Ureter (tissue), 1 donor: ENCODE results near the gene GRIN2A. TPM values are rescaled to one million over a fixed set of nuclear protein-coding genes. Genes with fewer than 3 reads are reported as not detected.

Experiments
- DNase-seq: peaks from one replicate; pipeline ENCODE4 v3.0.0-alpha.2; 2020; ENCODE audit warnings: low spot score
- total RNA-seq: library from RNA; stranded (reverse); gene quantifications from one replicate; pipeline ENCODE4 v1.2.4, GENCODE V29; 2023
- donor health status: DM: yes; HTN: yes; CAD: no.

Gene GRIN2A
- total RNA-seq, 1 donor from 2014 or later = 0.81 TPM

GRCh38 chr16:10130538-10130937 lies 51.7 kb downstream of the GRIN2A start:
- no peak for DNase-seq

GRCh38 chr16:10128397-10129258 lies 53.6 kb downstream of the GRIN2A start:
- DNase-seq = no peak

- no peak for DNase-seq
These were observed 55.5 kb downstream of the GRIN2A start for GRCh38 chr16:10126686-10127085.

- no peak for DNase-seq
These were observed 59.1 kb downstream of the GRIN2A start for GRCh38 chr16:10123141-10123540.

GRCh38 chr16:10122546-10122945 lies 59.7 kb downstream of the GRIN2A start:
- DNase-seq = no peak

GRCh38 chr16:10121897-10122425 lies 60.3 kb downstream of the GRIN2A start:
- no peak for DNase-seq

GRCh38 chr16:10121491-10121890 lies 60.7 kb downstream of the GRIN2A start:
- no peak for DNase-seq

GRCh38 chr16:10120953-10121352 lies 61.3 kb downstream of the GRIN2A start:
- DNase-seq = no peak

- no peak for DNase-seq
These were observed 67.8 kb downstream of the GRIN2A start for GRCh38 chr16:10114409-10114808.

GRCh38 chr16:10113248-10113647 lies 69.0 kb downstream of the GRIN2A start:
- no peak for DNase-seq

- no peak for DNase-seq
These were observed 70.2 kb downstream of the GRIN2A start for GRCh38 chr16:10112021-10112420.

GRCh38 chr16:10111156-10111761 lies 71.0 kb downstream of the GRIN2A start:
- DNase-seq = no peak

GRCh38 chr16:10110552-10110951 lies 71.7 kb downstream of the GRIN2A start:
- DNase-seq = no peak

- DNase-seq = no peak
These were observed 75.1 kb downstream of the GRIN2A start for GRCh38 chr16:10107081-10107480.

- no peak for DNase-seq
These were observed 78.5 kb downstream of the GRIN2A start for GRCh38 chr16:10103700-10104099.

- no peak for DNase-seq
These were observed 79.1 kb downstream of the GRIN2A start for GRCh38 chr16:10103118-10103517.

- no peak for DNase-seq
These were observed 81.4 kb downstream of the GRIN2A start for GRCh38 chr16:10100829-10101228.

GRCh38 chr16:10098991-10099390 lies 83.2 kb downstream of the GRIN2A start:
- no peak for DNase-seq

GRCh38 chr16:10097271-10097670 lies 85.0 kb downstream of the GRIN2A start:
- DNase-seq = no peak

GRCh38 chr16:10093576-10093975 lies 88.7 kb downstream of the GRIN2A start:
- DNase-seq = no peak

- DNase-seq = no peak
These were observed 91.4 kb downstream of the GRIN2A start for GRCh38 chr16:10090816-10091215.

GRCh38 chr16:10088380-10088793 lies 93.8 kb downstream of the GRIN2A start:
- DNase-seq = no peak

- DNase-seq = no peak
These were observed 95.1 kb downstream of the GRIN2A start for GRCh38 chr16:10087151-10087550.
